Left cardiac atrium (tissue), 4 donors: Measurements from ENCODE around the gene CCDC85C. TPM values are rescaled to one million over a fixed set of nuclear protein-coding genes. Genes with fewer than 3 reads are reported as not detected.
A peak's percentile ranks its signal among the peaks of the same experiment; 100 is the strongest.

ENCODE experiments used
- ATAC-seq, 2 donors: fragments of 200-7000 bp; cut with Tn5 transposase; one replicate each; pipeline ENCODE4 v1.9.1; 2020; ENCODE audit warnings: mild to moderate bottlenecking in 2 of 2, moderate library complexity in 2 of 2
- DNase-seq: peaks from one replicate; pipeline ENCODE4 v3.0.0-alpha.2; 2020
- intact Hi-C, 2 donors: fragments of 100-400 bp; cut with DNase I; formaldehyde crosslinking; loops; one replicate each; pipeline versions ENCODE4 v1.14.1 to v1.15.1; 2022 to 2023
- total RNA-seq, 2 donors: library from RNA; stranded (reverse); fragmentation: NEBNext Ultra II Directional; extraction: Animal tissue kit (Norgen Biotek cat#: 25700); gene quantifications; one replicate each; pipeline ENCODE4 v1.2.1, GENCODE V29; 2021
- donor health status: DM: no; HTN: yes; CAD: no.
- donor health status: DM: no; HTN: yes; CAD: no; lungs with severe emphysema.
- donor health status: DM: yes; HTN: yes; CAD: no.
- donor health status: Dilated cardiomyopathy.

Gene CCDC85C
- total RNA-seq, 2 donors from 2014 or later: 21.4 to 24.7 TPM

DNA sequence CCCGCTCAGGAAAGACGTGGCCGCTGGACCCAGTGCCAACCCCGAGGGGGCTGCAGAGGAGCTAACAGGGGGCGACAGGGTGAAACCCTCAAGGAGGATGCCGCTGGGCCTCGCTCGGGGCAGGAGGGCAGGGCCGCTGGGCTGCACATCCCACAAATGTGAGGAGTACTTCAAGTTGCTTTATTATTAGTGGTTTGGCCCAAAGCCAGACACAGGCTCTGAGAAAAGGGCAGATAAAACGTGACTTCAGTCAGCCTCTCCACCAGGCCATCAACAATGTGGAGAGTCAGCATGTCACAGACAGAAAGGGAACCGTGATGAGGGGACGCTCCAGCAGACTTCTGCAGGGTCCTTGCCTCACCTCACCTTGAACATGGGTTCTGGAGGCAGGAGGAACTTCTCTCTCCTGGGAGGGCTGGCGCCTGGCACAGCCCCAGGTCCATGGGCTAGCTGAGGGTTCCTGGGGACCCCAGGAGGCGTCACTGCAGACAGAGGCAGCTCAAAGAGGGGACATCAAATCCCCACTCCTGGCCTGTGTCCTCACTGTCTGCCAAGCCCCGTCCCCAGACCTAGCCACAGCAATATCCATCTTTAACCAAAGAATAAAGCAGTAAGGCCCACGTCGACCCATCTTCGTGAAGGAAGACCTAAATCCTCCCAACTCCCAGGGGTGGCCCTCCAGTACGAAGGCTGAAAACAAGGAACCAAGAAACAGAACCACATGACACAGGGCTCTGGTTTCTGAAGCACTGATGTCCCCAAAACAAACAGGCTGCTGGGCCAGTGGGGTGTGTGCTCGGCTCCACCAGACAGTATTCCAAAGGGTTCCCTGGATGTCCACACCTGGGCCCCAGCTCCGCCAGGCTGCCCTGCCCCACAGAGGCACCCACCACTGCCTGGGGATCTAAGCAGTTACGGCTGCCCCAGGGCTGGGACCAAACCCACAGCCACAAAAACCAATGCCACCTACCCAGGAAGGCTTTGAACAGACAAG is 35.1 kb downstream of the CCDC85C start:
- intact Hi-C loops: loop anchor here in 1 of 2 donors (5.0 kb wide), 1 partner anchor 33 kb away; the partner anchor contains the start of gene CCDC85C
- DNase-seq: no peak
- peak; percentile 19 to 22 for ATAC-seq

DNA sequence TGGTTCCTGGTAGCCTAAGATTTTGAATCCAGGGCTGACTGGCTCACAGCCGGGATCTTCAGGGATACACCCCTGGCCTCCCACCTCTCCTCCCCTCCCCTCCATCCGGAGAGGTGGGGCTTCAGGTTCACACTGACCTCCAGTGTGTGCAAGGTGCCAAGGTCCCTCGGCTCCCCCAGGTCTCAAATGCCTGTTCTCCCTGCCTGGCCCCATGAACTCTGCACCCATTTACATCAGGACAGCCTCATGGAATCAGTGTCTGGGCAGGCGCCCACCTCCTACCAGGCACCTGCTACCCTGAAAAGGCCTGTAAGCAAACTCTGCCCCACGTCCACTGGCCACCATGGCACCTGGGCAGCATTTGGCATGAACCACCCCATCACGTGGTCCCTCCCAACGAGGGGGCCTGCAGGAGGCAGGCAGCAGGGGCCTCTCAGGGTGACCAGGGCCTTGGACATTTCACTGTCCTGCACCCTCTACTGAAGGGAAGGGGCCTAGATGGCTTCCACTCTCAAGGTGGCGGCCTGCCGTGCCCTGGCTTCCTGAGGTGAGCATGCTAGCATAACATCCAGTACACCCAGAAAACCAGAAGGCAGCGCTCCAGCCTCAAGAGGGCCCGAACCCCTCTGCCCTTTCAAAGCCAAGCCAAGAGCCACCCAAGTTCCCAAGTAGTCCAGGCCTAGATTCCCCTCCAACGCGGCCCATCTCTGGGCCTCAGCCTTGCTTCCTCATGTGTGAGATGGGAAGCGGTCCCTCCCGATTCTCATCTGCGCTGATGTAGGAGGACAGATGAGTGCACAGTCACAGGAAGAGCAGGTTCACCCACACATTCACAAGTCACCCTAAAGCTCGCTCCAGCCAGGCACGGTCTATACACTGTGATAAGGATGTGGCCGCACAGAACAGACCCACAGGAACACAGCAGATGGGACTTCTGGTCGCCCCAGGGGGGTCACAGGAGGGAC is 37.3 kb downstream of the CCDC85C start:
- ATAC-seq (no peak), DNase-seq (no peak)
- intact Hi-C loops: loop anchor here in 1 of 2 donors (5.0 kb wide), 1 partner anchor 36 kb away; the partner anchor contains the start of gene CCDC85C

DNA sequence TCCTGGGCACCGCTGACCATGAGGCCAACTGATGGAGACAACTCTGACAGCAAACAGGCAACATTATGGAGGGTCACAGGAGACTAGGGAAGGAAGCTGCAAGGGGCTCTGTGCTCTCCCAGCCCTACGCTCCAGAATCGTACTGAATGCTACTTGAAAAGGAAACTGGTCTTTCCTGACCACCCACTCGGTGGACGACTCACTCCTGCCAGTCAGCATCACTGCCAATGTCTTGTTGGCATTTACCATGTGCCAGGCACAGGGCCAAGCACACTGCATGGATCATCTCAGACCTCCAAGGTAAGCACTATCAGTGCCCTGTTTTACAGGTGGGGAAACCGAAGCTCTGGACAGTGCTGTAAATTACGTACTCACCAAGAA is 38.0 kb downstream of the CCDC85C start:
- intact Hi-C loops: loop anchor here in 1 of 2 donors (5.0 kb wide), 1 partner anchor 36 kb away; the partner anchor contains the start of gene CCDC85C
- ATAC-seq: peak in 1 of 2 donors; percentile 9
- DNase-seq: no peak

DNA sequence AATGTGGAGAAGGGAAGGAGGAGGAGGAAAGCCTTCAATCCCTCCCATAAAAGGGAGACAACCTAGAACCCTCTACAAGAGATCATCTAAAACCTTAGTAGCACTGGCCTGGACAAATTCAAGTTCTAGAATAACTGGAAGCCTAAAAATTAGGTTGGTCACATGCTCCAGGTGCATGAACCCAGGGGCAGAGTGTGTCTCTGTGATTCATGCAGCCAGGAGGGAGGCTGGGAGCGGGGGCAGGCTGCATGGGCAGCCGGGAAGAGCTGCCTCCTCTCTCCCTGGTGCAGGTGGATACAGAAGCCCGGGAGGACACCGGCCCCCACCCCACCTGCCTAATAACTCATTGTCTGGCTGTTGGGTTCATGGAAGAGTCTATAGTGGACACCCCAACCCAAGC is 38.6 kb downstream of the CCDC85C start:
- peak in 1 of 2 donors; percentile 3 for ATAC-seq
- intact Hi-C loops: loop anchor here in 1 of 2 donors (5.0 kb wide), 1 partner anchor 37 kb away; the partner anchor contains the start of gene CCDC85C
- DNase-seq: no peak

DNA sequence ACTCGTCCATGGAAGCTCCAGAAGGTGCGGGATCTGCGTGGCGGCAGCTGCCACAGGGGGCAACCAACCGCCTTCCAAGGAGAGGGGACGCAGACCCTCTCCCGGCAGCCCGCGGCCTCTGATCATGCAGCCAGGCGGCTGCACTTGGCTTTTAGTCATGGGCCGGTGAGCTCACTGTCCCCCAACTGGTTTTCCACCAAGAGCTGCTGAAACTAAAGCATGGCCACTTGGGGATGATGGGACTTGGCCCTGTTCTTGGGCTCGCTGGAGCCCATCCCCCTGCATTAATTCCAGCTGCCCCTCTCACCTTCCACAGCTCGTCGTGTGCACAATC is 39.1 kb downstream of the CCDC85C start:
- peak in 1 of 2 donors; percentile 1 for ATAC-seq
- intact Hi-C loops: loop anchor here in 1 of 2 donors (5.0 kb wide), 1 partner anchor 37 kb away; the partner anchor contains the start of gene CCDC85C
- DNase-seq: no peak

DNA sequence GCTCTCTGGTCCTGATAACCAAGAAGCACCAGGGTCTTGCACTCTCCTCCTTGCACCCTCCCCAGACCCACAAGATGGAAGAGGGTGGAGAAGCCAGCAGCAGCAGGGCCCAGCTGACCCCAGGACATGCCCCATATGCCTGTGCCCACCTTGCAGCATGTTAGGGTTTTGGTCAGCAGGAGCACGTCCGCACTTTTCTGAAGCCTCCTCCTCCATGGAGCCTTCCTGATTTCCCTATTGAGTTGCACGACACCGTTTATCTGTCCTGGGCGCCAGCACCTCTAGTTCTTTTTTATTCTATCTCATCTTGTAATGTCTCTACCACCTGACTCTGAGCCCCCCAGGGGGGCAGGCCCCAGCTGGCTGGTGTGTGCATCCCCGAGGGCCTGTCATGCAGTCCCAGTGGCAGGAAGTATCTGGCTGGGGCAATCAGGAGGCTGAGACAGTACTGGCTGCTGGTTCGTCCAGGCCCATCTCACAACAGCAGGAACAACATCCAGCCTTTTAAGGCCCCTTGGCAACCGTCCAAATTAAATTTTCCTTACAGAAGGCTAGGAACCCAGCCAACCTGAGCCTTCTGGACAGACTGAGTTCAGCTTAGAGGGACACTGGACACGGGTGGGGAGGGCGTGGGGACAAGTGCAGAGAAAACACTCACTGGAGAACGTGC is 39.6 kb downstream of the CCDC85C start:
- intact Hi-C loops: no loop called here
- ATAC-seq (peak; percentile 20 to 51), DNase-seq (peak; percentile 67)

DNA sequence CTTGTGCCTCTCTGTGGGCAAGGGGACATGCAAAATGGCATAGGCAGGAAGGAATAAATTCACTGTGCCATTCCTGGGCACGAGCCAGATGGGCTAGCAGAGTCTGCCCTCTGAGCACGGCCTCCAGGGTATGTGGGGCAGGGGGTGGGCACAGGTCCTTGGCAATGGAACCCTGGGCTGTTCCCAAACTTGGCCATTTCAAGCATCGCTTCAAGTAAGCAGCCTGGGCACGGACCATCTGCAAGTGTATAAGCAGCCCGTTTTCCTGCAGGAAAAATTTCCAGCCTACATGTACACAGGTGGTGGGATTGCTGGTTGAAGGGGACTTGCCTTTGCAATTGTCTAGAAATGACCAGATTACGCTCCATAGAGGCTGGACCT is 40.3 kb downstream of the CCDC85C start:
- intact Hi-C loops: no loop called here
- DNase-seq (no peak), ATAC-seq (no peak)

DNA sequence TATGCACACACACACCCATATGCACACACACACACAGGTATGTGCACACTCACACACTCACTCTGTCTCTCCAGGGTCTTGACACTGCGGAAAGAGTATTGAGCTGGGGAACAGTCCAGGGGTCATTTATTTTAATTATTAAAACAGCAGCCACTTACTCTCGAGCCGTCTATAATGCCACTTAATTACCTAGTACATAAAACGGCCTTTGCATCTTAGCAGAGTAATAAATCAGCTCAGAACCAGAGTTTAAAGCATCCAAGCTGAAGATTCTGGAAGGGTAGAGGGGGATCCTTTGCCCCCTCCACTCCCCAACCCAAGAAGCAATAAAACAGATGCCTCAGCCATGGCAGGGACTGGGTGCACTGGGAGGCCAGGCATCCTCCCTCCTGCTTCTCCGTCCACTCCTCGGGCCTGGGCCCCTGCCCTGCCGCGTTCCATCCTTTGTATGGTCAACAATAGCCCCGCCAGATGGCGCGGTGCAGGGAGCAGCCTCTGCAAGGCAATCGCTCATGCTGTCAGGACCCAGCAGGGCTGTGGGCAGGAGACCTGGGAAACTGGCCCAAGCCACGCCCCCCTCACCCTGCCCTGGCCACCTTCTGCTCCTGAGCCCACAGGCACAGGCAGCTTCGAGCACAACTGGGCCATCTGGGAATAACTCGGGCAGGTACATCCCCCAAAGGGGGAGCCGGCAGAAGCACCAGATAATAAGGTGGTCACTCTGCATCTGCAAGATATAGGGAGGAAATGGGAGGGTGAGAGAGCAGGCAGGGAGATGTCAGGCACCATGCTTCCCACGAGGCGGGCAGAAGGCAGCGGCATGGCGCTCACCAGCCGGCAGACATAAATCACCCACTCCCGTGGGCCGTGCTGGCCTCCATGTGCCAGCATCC is 40.9 kb downstream of the CCDC85C start:
- intact Hi-C loops: no loop called here

DNA sequence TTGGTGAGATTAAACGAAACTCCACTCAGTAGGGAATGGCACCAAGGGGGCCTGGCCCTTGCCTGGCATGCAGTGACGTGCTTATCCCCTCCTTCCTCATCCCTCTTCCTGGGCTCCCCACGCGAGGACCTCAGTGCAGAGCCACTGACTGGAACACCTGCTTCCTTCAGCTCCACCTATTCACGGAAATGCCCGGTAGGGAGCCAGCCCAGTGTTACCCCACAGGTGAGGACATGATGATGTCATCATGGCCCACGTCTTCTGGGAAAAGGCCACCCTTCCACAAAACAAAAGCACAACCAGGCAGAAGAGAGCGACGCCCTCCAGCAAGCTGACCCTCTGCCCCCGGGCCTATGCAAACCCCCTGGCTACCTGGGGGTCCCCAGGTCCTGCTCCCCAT is 42.1 kb downstream of the CCDC85C start:
- DNase-seq: no peak
- intact Hi-C loops: no loop called here
- no peak for ATAC-seq

More for the DNA sequence above, 40.9 kb downstream of the CCDC85C start:
- DNase-seq (peak; percentile 79), ATAC-seq (peak; percentile 80 to 82)

DNA sequence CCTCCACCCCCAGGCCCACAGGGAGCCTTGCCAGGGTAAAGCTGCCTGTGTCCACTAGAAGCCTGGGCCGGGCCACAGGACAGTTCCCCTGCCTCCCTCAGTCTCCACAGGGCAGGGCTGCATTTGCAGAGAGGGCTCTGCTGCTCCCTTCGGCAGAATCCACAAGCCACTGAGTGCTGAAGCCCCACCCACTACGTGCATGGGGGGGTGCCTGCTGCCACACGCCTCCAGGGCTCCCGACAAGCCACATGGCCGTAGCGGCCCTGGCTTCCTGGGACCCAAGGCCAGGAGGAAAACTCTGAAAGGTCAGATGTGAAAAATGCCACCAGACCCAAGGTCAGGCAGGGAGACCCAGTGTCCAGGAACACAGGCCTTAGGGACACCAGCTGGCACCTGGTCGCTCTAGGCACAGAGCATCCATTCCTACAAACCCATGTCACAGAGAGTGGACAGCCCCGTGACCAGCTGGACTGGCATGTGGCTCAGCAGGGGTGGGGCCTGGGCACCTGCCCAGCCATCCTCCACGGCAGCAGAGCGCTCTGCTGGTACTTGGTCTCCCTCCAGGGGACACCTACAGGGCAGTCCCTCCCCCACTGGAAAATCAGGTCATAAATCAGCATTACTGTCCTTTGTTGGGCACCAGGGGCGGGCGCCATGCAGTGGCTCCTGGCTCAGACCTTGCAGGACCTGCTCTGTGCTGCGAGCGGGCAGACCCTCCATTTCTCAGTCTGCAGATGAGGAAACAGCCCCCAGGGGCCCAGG is 42.9 kb downstream of the CCDC85C start:
- no peak for DNase-seq
- ATAC-seq: peak in 1 of 2 donors; percentile 18
- intact Hi-C loops: no loop called here

DNA sequence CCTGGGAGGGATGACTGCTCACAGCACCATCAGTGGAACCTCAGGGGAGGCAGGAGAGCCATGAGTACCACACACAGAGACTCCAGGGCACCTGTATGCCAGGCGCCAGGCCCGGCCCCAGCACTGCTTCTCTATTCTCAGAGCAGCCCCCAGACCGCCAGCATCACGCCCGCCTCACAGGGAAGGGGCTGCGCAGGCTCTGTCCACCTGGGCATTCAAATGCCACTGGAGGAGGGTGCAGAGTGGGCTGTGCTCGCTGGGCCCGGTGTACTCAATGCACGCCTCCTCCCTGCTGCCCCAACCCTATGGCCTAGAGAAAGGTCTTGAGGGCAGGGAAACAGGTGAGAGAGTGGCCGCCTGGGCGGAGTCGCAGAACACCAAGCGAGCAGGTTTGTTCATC is 43.6 kb downstream of the CCDC85C start:
- ATAC-seq: no peak
- intact Hi-C loops: no loop called here
- no peak for DNase-seq

DNA sequence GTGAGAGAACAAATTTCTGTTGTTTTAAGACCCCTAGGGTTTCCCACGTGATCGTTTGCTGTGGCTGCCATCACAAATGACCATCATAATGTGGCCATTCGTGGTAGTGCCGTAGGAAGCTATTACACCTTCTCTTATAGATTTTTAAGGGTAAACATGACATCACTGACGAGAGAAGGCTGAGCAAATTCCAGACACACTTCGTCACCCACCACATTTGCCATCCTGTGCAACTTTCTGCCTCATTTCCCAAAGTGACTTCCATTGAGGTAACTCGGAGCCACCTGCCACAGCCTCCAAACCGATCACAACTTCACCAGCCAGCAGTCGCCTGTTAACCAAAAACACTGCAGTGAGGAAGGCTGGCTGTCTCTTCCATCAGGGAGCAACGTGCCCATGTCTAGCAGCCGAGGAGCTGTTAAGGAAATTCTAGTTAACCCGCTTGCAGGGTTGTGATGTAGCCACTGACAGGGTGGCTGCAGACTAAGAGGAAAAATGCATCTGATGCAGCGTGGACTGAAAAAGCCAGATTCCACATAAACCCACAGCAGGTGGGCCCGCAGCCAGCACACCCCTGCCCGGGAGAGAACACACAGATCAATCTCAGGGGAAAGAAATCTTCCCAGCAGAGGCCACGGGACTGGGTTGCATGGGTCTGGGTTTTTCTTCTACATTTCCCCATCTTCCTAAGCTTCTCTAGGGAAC is 44.6 kb downstream of the CCDC85C start:
- intact Hi-C loops: no loop called here
- DNase-seq (no peak), ATAC-seq (no peak)

DNA sequence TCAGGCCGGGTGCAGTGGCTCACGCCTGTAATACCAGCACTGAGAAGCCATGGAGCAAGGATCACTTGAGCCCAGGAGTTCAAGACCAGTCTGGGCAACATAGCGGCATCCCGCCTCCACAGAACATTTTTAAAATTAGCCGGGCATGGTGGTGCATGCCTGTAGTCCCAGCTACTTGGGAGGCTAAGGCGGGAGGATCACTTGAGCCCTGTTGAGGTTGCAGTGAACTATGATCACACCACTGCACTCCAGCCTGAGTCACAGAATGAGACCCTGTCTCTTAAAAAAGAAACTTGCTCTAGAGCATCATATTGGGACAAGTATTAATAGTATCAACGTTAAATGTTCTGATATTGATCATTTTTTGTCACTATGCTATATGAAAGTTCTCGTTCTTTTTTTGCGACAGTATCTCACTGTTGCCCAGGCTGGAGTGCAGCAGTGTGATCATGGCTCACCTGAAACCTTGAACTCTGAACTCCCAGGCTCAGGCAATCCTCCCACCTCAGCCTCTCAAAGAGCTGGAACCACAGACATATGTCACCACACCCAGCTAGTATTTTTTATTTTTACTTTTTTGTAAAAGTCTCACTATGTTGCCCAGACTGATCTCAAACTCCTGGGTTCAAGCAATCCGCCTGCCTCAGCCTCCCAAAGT is 47.7 kb downstream of the CCDC85C start:
- ATAC-seq (no peak), DNase-seq (no peak)
- intact Hi-C loops: no loop called here

DNA sequence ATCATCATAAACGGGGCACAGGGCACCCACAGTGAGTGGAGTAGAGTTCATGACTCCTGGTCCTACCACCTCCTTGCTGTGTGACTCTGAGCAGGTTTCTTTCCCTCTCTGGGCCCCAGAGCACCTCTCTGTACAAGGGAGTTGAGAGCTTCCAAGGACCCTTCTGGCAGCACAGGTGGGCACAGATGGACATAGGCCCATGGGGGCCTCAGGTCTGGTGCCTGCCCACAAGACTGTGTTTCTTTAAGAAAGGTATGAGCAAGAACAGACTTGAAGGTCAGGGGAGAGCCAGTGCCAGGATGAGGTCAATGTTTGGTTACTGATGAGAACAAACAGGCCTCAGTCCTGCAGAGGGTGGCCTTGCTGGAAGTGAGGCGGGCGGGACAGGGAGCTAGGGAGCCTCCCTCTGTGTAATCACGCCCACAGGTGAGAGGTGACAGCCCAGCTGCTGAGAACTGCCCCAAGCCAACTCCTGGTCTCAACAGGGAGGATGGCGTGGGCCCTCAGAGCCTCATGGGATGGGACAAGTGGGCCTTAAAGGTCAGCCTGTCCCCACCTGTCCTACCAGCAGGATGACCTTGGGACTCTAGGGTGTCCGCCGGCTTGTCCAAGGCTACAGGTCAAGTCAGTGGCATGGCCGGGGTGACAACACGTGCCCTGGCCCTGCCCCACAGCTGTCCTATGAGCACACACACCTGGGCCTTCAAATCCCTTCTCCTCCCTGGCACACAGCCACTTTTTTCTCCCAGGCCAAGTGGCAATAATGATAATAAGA is 49.1 kb downstream of the CCDC85C start:
- ATAC-seq: peak; percentile 4 to 43
- intact Hi-C loops: no loop called here
- no peak for DNase-seq

DNA sequence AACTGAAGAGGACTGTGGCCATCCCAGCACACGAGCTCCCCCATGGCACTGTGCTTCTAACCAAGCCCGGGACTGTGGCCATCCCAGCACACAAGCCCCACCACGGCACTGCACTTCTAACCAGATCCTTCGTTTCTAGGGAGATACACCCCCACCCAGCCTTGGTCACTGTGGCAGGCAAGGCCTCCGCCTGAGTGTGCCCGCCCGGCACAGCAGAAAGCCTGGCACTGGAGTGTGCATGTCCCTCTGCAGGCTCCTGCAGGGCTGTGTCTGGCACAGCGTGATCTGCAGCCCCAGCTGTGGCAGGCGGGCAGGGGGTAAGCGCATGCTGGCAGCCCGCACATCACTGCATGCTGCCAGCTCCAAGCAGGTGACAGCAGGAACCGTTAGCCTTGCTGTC is 49.8 kb downstream of the CCDC85C start:
- ATAC-seq (peak; percentile 58 to 68), DNase-seq (no peak)
- intact Hi-C loops: no loop called here
